ENCODE data around the gene KIF11.
A peak's percentile ranks its signal among the peaks of the same experiment; 100 is the strongest.
"Not testable (repeated sequence)": the region's sequence is repeated elsewhere in the genome, so short reads cannot be mapped to it uniquely, and the experiment has no call there.

KIF11 gene

DNA sequence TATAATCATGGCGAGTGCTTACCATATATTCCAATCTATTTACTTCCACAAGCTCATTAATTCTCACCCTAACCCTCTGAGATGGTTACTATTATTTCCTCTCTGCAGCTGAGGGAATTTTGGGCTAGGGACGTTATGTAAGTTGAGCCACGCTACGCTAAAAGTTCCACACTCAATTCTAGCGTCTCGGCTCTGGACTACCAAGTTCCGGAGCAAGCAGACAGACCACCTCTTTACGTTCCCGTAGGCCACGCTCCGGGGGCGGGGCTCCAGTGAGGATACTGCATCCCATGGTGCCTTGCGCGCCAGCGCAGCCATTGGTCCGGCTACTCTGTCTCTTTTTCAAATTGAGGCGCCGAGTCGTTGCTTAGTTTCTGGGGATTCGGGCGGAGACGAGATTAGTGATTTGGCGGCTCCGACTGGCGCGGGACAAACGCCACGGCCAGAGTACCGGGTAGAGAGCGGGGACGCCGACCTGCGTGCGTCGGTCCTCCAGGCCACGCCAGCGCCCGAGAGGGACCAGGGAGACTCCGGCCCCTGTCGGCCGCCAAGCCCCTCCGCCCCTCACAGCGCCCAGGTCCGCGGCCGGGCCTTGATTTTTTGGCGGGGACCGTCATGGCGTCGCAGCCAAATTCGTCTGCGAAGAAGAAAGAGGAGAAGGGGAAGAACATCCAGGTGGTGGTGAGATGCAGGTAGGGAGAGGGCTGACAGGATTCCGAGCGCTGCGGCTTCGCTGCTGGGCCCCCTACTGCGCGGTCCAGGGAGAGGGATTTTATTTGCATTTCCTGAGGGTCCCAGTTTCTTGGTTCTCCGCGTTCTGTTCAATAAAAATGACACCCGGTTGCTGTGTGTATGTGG is at the start of gene KIF11:
TSS of gene KIF11 (plus strand) at position 370 of the 858 bp plus-strand sequence. CDS start at position 616, 246 bp downstream.
- DNase-seq = peak; percentile 60 to 88

DNA sequence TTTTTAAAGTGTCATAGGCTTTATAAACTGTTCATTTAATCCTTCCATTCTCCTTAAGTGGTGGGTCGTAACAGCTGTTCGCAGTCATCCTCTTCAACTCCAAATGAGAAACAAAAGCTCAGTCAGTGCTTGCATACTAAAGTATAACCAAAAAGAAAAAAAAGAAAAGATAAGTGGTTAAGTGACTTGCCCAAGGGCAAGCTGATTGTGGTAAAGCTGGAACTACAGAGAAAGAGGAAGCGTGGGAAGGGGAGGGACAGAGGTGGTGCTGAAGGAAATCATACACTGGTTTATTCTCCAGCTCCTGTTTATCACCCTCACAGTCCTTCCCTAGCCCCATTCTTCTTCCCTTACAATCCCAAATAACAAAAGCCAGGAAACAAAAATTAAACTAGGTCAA is 48.6 kb upstream of the KIF11 start:
- peak; percentile 12 to 65 for DNase-seq

DNA sequence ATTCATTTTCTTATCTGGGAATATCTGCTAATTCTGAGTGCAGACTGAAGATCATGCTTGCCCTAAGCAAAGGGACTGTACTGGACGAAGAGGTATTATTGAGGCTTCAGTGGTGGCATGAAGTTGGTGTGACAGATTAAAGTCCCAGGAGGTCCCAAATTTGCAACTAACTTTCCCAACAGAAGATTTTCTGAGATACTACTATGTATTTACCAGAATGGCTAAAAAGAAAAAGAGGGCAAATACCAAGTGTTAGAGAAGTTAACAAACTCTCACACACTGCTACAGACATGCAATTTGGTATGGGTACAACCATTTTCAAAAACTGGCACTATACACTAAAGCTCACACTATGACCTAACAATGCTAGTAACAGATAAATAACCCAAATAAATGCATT is 47.4 kb upstream of the KIF11 start:
- no peak for DNase-seq

DNA sequence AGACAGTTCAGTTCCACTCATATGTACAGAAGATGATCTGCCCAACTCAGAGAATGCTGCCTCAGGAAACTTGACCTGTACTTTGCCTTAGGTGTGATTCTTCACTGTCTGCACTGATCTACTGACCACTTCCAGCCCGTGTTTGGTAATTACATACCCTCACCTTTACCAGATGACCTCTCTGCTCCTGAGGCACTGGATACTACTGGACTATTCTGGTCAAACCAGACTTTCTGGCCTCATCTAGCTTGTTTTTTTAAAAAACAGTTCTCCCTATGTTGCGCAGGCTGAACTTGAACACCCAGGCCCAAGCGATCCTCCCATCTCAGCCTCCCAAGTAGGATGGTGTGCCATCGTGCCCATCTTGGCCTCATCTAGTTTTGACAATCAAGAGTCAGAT is 45.3 kb upstream of the KIF11 start:
- no peak for DNase-seq

DNA sequence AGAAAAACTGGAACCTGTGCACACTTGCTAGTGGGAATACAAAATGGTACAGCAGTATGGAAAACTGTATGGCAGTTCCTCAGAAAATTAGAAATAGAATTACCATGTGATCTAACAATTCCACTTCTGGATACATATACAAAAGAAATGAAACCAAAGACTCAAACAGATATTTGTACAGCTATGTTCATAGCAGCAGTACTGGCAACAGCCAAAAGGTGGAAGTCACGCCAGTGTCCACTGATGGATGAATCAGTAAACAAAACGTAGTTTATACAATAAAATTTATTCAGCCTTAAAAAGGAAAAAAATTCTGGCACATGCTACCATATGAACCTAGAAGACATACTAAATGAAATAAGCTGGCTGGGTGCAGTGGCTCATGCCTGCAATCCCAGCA is 42.0 kb upstream of the KIF11 start:
- DNase-seq = no peak

DNA sequence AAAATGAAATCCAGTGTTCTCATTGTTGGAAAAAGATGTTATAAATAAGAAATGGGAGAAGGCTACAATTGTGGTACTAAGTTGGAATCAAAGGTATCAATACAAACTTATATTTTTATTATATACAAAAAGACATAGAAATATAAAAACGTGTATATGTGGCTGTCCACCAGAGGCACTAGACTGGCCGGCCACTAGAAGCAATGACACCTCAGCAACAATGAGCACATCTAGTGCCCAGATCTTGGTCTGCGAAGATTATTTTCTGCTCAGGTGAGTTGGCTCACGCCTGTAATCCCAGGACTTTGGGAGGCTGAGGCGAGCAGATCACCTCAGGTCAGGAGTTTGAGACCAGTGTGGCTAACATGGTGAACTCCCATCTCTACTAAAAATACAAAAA is 40.6 kb upstream of the KIF11 start:
- DNase-seq = no peak

DNA sequence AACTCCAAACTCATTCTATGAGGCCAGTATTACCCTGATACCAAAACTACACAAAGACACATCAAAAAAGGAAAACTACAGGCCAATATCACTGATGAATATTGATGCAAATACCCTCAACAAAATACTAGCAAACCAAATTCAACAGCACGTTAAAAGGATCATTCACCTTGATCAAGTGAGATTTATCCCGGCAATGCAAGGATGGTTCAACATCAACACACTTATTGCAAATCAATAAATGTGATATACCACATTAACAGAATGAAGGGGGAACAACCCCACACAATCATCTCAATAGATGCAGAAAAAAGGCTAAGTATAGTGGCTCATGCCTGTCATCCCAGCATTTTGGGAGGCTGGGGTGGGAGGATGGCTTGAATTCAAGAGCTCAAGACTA is 39.0 kb upstream of the KIF11 start:
- DNase-seq = no peak

DNA sequence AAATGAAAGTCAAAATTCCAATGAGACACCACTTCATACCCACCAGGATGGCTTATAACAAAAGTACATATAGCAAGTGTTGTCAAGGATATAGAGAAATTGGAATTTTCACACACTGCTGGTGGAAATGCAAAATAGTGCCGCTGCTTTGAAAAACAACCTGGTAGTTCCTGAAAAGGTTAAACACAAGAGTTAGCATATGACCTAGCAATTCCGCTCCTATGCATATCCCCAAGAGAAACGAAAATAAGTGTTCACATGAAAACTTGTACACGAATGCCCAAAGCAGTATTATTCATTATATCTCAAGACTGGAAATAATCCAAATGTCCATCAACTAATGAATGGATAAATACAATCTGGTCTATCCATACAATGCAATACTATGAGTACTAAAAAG is 33.9 kb upstream of the KIF11 start:
- no peak for DNase-seq

DNA sequence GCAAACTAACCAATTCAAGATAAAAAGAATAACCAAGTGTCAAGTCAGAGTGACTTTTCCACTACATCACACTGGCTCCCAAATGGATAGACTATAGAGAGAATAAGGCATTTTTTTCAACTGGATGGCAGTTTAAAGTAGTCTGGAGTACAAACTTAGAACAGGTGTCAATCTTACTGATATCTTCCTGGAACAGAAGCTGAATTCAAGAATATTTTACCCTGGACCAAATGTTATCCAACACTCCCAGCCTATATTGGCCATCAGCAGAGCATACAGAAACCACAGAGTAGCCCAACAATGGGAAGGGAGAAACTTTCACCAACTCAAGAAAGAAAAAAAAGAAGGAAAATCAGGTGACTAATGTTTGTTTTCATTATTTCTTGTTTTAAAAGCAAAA is 30.5 kb upstream of the KIF11 start:
- no peak for DNase-seq

DNA sequence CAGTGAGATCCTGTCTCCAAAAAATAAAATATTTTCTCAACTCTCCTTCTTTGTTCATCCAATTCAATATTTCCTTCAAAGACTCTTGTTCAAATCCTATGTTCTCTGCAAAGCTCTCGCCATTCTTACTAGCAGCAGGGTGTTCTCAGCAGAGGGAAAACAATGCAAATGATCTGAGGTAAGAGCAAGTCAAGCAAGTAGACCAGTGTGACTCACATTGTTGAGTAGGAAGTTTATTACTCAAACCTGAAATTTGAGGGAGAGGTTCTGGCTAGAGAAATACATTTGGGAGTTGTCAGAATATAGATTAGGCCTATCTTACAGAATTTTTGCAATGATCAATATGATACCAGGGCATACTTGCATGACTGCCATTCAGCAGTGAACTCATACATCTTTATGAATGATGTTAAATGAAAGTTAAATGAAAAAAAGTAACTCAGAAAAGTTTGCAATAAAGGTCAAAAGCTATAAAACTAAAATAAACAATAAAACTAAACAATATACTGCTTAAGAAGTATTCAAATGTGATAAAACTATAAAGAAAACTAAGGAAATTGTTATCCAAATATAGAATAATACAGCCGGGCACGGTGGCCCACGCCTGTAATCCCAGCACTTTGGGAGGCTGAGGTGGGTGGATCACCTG is 24.9 kb upstream of the KIF11 start:
- DNase-seq = no peak

DNA sequence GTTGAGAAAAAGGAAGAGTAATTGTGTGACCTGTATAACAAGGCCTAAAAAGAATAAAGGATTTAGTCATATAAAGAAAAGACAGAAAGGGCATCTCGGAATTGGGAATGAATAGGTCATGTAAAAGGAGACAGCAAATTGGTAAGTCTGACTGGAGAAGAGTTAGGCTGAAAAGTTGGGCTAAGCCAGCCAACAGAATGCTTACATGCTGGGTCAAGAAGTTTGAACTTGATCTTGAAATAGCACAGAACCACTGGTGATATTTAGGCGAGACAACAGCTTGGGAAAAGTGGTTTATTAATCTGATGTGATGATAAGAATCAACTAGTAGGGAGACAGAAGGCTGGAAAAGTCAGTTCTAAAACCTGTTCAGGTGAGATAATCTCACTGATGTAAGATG is 23.9 kb upstream of the KIF11 start:
- no peak for DNase-seq

DNA sequence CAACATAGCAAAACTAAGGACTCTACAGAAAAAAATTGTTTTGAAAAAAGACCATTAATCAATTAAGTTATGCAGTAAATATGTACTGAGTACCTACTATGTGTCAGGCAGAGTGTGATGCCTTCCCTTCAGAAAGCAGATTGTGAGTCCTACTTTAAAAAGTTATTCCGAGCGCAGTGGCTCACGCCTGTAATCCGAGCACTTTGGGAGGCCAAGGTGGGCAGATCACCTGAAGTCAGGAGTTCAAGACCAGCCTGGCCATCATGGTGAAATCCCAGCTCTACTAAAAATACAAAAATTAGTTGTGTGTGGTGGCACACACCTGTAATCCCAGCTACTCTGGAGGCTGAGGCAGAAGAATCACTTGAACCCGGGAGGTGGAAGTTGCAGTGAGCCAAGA is 23.3 kb upstream of the KIF11 start:
- not testable (repeated sequence) for DNase-seq

DNA sequence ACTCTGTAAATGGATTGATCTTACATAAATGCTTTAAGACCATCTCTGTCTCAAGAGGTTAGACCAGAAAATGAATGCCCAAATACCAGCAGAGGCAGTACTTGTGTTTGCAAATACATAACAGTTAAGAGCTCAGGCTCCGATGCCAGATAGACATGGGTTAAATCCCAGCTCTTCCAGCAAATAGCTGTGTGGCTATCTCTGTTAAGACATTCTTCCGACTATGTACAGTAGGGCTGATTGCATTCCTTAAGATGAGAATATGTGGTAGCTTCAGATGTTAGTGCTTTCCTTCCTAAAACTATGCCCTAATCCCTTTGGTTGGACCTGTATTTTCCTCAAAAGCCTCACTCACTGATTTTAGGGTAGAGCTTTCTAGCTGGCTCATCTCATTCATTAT is 21.3 kb upstream of the KIF11 start:
- DNase-seq = no peak

DNA sequence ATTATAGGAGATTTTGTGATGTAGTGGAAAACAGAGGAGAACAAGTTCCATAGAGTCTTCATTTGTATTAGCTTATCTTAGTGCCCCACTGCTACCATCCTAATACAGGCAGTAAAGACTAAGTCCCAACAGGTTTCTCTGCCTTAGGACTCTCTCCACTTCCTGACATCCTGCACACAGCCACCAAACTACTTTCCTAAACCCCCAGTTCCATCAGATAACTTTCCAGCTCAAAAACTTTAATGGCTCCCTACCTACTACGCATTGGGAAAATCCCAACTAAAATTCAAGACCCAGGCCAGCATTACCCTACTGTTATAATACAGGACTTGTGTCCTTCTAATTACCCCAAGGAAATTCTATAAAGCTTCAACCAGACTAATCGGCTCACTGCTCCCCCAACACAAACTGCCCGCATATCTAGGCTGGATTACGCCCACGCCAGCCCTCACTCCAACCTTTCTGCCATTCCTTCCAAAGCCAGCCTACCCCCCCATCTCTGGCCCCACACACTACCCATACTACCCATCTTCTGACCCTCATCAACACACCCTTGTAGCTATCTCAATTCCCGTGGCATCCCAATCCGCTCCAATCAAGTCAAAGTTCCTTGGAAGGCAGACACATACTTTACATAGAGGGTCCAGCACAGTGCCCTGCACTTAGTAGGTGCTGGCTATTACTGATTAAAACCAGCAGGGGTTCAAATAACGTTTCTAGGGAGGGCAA is 20.4 kb upstream of the KIF11 start:
- DNase-seq = no peak

DNA sequence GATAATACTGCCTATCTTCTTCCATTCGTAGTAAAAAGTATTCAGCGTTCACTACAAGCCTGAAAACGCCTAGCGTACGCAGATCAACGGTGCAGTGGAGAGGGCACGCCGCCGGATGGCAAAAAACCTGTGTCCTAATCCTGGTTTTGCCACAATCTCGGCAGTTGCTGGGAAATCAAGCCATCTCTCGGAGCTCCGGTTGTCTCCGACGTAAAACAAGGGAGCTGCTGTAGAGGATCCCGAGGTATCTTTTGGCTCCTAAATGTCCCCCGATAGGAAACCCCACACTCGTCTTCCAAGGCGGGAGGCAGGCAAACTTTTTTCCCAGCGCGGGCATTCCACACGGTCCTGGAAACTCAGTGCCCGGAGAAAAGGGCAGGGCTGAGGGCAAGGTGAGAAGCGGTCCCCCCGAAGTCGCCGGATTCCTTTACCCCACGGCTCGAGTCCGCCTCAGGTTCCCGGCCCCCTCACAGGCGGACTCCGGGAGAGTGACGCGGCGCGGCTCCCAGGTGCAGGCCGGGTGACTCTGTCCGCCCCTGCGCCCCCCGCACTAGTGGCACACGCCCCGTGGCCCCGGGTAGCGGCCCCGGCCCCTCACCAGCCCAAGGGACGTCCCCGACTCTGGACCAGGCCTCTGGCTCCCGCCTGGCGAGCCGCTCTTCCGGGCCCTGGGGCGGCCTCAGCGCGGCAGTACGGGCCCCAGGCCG is 19.7 kb upstream of the KIF11 start:
- DNase-seq = peak; percentile 7 to 14

DNA sequence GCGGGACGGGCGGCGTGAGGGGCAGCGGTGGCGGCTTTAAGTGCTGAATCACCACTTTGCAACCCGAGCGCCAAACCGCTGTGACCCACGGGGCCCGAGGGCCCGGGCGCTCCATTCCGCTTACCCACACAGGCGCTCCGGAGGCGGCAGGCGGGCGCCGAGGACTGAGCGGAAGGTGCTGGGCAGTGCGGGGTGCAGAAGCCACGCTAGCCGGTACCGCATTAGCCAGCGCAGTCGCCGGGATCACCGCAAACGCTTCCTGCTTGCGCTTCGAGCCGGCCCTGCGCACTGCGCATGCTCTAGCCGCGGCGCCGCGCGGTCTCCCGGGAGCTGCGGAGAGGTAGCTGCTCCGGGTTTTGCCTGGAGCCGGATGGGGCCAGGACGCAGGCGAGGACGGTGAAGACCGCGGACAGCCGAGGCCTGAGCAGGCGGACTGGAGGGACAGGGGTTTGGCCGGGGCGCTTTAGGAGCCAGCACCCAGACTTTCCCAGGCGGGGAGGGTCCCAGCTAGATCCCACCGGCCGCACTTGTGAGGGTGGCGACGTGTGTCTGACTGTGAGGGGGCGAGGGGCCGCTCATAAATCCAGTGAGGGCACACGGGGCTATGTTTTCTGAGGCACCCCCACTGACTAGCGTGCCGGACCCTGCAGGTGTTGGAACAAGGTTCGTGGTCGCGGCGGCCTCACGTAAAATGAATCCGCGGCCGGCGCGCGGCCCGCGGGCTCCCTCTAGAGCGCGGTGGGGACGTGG is 19.0 kb upstream of the KIF11 start, which contains the start of gene IDE:
TSS of gene IDE (minus strand) at position 296 of the 750 bp plus-strand sequence. CDS start at position 222, 74 bp downstream.
- DNase-seq = peak; percentile 68 to 74

DNA sequence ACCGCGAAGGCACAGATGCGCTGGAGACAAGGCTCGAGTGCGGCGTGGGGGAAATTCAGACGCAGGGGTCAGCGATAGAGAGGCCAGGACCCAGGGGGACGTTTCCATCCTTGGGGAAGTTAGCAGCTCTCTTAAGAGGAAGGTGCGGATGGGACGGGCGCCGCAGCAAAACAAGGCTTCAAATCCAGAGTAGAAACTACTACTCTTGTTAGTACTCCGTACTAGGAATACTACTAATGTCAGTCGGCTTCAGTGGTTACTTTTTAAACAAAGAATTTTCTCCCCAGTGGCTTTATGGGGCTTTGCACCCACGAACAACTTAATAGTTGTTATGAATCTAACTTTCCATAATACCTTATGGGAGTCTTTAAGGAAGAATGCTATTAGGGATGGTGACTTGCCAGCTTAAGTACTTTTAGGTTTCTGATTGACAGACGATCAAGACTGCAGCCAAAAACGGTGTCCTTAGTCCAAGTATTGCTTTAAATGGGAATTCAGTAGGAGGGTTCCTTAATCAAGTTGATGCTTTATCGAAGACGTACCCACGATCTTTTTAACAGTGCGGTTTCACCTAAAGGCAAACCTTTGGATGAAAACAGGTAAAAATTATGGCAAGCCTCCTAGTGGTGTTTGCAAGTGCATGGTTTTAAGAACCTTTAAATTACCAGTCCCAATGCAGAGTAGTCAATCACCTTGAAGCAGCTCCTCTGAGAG is 18.2 kb upstream of the KIF11 start:
- DNase-seq = peak in 1 of 2 experiments; percentile 52

DNA sequence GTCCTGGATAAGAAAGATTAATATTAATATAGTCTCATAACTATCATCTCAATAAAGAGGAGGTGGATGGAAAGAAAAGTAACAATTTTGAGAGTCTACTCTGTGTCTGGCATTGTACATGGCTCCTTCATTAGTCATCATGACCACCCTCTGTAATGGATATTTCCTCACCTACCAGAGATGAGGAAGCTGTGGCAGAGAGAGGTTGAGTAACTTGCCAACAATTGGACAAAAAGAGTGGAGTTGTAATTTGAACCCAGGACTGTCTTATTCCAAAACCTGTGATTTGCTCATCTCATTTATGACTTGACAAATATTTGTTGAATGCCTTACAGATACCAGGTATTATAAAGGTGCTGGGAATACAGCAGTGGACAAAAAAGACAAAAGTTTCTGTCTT is 17.0 kb upstream of the KIF11 start:
- DNase-seq = no peak

DNA sequence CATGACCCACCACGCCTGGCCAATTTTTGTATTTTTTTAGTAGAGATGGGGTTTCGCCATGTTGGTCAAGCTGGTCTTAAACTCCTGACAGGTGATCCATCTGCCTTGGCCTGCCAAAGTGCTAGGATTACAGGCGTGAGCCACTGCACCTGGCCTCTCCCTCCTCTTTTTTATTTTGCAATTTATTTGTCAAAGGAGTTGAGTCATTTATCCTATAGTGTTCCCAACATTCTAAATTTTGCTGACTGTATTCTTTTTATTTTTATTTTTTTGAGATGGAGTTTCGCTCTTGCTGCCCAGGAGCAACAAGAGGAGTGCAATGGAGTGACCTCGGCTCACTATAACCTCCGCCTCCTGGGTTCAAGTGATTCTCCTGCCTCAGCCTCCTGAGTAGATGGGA is 10.6 kb upstream of the KIF11 start:
- DNase-seq = not testable (repeated sequence)

DNA sequence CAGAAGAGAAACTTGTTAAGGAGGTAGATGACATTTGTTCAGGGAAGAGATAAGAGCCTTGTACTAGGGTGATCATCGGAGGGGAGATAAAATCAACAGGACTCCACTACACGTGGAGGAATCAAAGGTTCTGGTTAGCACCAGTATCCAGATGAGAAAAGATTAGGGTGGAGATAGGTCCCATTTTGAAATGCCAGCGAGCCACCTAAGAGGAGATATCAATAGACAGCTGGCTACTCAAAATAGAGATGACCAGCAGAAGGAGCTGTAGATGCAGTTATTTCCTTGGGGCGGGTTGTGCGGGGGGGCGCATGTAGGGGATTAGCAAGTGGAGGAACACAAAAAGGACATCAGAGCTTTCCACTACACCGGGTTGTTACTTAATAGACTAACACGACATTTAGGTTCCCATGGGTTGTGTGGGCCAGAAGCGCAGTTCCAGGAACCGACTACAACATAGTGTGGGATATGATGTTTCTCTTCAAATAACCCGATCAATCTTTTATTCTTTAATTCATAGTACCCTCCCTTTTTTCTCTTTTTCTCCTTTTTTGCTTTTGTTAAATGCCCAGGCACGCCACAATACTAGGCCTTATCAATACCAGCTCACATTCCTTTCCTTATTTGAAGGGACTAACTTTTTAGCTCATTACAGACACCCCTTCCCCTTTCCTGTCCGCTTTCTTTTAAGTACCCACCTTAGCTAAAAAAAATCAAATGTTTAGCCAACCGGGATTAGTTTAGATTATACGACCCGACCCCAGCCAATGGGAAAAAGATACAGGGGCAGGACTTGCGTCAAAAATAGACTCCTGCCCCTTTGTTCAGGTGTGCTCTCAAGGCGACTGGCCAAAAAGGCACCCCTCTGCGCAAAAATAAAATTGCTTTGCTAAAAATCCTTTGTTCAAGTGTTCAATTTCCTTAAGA is 2.0 kb upstream of the KIF11 start:
- peak; percentile 27 to 56 for DNase-seq

All from NCI-H524 (cell line).